HUDEP-2 (cell line): ENCODE results near the gene ZBTB4.

Source experiments
- DNase-seq, 76 experiments: peaks; one replicate each; lab custom pipeline; 2025; ENCODE audit not compliant: unreplicated experiment in 76 of 76; lab: John Stamatoyannopoulos, UW

The ZBTB4 gene

GRCh38 chr17:7427549-7427948, 51.9 kb downstream of the ZBTB4 start:
- DNase-seq, result no peak

- no peak for DNase-seq
Measured at GRCh38 chr17:7426896-7427489, 52.4 kb downstream of the ZBTB4 start.

DNA sequence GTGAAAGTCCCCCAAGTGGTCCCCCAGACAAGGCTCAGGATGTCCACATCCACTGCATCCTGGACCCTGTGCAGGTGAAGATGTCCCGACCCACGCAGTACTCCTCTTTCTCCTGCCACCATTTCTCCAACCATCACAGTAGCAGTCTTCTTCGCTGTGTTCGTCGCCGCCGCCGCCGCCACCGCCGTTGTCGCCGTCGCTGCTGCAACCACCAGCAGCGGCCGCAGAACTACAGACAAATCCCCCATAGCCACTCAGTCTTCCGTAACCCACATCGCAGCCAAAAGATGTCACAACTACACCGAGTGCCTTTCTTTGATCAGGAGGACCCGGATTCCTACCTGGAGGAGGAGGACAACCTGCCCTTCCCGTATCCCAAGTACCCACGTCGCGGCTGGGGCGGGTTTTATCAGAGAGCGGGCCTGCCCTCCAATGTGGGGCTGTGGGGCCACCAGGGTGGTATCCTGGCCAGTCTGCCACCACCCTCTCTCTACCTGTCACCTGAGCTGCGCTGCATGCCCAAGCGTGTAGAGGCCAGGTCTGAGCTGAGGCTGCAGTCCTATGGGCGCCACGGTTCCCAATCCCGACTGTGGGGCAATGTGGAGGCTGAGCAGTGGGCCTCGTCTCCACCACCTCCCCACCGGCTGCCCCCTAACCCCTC, 53.1 kb downstream of the ZBTB4 start:
- DNase-seq, result no peak

- DNase-seq, result no peak
Measured at GRCh38 chr17:7425756-7426155, 53.7 kb downstream of the ZBTB4 start.

DNA sequence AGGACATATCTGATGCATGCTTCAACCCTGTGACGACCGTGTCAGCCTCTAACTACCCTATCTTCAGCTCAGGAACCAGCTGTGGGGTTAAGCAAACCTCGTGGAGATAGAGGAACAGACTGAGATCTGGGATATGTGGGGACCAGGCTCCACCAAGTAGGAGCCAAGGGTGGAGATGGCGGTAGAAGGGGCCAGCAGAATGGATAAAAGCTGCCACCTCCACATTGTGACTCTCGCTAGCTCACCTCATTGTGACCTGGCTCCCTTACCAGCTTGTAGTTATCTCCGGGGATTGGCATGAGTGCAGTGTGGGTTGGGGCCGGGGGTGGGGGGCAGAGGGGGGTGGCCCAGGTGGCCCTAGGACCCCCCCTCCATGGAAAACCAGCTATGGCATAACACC, 54.1 kb downstream of the ZBTB4 start, which contains the start of gene SPEM2:
SPEM2 (plus strand) TSS at position 301 of the 400 bp plus-strand sequence; CDS start at position 374, 73 bp downstream.
- DNase-seq, result no peak

DNA sequence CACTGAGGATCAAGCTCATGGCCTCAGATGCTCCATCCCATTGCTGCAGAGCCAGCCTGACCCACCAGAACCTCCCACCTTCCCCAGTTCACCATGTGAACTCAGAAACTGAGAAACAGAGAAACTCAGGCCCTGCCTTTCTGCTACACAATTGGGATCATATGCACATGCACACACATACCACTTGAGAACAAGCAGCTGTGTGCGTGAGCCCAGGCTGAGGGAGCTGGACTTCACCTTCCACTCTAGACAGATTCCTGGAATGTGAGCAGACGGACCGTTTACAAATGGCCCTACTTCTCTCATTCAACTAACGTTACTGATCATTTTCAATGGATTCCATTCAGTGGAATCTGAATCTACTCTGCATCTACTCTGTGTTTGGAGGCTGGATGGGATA, 55.8 kb downstream of the ZBTB4 start:
- DNase-seq, result no peak

DNA sequence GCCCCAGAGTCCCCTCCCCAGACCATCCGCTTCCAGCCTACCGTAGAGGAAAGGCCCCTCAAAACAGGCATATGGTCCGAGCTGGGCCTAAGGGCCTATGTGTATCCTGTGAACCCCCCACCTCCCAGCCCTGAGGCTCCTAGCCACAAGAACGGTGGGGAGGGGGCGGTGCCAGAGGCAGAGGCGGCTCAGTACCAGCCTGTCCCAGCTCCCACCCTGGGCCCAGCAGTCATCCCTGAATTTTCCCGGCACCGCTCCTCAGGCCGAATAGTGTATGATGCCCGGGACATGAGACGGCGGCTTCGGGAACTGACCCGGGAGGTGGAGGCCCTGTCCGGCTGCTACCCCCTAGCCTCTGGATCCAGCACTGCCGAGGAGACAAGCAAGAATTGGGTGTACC, 58.2 kb downstream of the ZBTB4 start:
- no peak for DNase-seq

GRCh38 chr17:7419819-7420610, 59.4 kb downstream of the ZBTB4 start, which contains the start of gene SPEM1:
Gene SPEM1 (plus strand): TSS chr17:7420324. CDS start chr17:7420385, 61 bp downstream.
- no peak for DNase-seq

GRCh38 chr17:7418472-7419152, 60.8 kb downstream of the ZBTB4 start:
- DNase-seq, result no peak

DNA sequence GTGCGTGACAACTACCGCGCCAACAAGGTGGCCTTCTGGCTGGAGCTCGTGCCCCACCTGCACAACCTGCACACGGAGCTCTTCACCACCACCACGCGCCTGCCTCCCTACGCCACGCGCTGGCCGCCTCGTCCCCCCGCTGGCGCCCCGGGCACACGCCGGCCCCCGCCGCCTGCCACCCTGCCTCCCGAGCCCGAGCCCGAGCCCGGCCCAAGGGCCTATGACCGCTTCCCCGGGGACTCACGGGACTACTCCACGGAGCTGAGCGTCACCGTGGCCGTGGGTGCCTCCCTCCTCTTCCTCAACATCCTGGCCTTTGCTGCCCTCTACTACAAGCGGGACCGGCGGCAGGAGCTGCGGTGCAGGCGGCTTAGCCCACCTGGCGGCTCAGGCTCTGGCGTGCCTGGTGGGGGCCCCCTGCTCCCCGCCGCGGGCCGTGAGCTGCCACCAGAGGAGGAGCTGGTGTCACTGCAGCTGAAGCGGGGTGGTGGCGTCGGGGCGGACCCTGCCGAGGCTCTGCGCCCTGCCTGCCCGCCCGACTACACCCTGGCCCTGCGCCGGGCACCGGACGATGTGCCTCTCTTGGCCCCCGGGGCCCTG, 62.3 kb downstream of the ZBTB4 start:
- no peak for DNase-seq

- peak in 2 of 76 experiments; percentile 2 to 5 for DNase-seq
Measured at GRCh38 chr17:7416323-7416722, 63.1 kb downstream of the ZBTB4 start.

DNA sequence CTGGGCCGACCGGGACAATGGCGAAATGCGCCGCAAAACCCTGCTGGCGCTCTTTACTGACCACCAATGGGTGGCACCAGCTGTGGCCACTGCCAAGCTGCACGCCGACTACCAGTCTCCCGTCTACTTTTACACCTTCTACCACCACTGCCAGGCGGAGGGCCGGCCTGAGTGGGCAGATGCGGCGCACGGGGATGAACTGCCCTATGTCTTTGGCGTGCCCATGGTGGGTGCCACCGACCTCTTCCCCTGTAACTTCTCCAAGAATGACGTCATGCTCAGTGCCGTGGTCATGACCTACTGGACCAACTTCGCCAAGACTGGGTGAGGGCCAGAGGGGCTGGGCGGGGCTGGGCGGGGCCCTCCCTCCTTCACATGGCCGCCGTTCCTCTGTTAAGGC, 63.6 kb downstream of the ZBTB4 start:
- DNase-seq, result no peak

DNA sequence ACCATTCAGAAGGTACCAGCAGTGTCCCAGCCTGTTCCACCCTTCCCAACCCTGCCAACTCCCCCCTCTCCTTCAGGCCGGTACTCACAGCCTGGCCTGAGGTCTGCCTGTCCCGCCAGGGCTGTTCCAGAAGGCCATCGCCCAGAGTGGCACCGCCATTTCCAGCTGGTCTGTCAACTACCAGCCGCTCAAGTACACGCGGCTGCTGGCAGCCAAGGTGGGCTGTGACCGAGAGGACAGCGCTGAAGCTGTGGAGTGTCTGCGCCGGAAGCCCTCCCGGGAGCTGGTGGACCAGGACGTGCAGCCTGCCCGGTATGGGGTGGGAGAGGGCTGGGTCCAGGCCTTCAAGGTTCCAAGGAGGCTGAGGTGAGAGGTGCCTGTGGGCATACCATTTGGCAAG, 64.6 kb downstream of the ZBTB4 start:
- no peak for DNase-seq

- no peak for DNase-seq
Measured at GRCh38 chr17:7413346-7413985, 66.0 kb downstream of the ZBTB4 start.

DNA sequence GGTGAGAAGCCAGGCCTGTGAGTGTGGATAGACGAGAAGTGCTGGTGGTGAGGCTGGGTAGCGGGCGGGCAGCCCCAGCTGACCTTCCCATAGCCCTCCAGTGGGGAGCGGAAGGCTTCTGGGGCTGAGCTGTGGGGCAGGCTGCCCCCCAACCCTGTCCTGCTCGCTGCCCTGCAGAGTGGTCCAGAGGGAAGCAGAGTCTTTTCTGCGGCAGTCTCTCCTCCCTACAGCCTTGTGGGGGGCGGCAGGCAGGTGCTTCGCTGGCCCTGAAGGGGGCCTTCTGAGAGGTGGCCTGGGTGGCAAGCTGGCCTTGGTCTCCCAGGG, 68.0 kb downstream of the ZBTB4 start:
- DNase-seq, result no peak

- no peak for DNase-seq
Measured at GRCh38 chr17:7410634-7411426, 68.6 kb downstream of the ZBTB4 start.

DNA sequence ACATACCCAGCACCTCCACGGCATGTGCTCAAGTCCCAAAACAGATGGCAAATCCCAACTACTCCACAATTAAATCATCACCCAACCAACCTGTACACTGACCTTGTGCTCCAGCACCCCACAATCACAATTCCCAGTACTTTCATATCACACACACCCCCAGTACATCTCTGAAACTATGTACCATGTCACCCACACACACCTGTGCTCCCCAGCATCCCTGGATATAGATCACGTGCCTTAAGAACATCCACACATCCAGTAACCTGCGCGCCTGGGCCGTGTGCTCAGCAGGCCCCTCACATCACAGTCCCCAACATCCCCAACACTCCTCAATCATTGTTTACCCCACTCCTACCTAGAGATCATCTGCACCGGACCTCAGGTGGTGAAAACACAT, 69.7 kb downstream of the ZBTB4 start:
- no peak for DNase-seq
